WERI-Rb-1 (cell line): ENCODE measurements around the gene HIVEP3.

ENCODE experiments used
- DNase-seq: peaks from one replicate; pipeline ENCODE4 v3.0.0-alpha.2; 2020
- H3K27ac ChIP-seq: fragments of 250-450 bp; sonication (Bioruptor Pico); 2 replicates; pipeline ENCODE4 v1.5.1; 2020; ENCODE audit warnings: mild to moderate bottlenecking, moderate library complexity
- H3K27me3 ChIP-seq: fragments of 250-450 bp; sonication (Bioruptor Pico); 2 replicates; pipeline ENCODE4 v1.5.1; 2021; ENCODE audit warnings: mild to moderate bottlenecking, low read depth, moderate library complexity; ENCODE audit not compliant: insufficient read depth, severe bottlenecking
- H3K36me3 ChIP-seq: fragments of 250-450 bp; sonication (Bioruptor Pico); 2 replicates; pipeline ENCODE4 v1.5.1; 2020; ENCODE audit warnings: mild to moderate bottlenecking, moderate library complexity
- H3K4me3 ChIP-seq: 2 replicates; pipeline ENCODE4 v1.5.1; 2011; ENCODE audit warnings: low read depth, mild to moderate bottlenecking, control low read depth, low read length
- H3K9me3 ChIP-seq: fragments of 250-450 bp; sonication (Bioruptor Pico); 2 replicates; pipeline ENCODE4 v1.5.1; 2021; ENCODE audit warnings: mild to moderate bottlenecking, moderate library complexity; ENCODE audit not compliant: severe bottlenecking
- TF ChIP-seq, protein P1 (sequence below): IDR thresholded peaks from 2 replicates; pipeline ENCODE4 v1.5.1; 2011; ENCODE audit warnings: low read depth, mild to moderate bottlenecking, control low read depth, inconsistent platforms, low read length

The HIVEP3 gene

DNA sequence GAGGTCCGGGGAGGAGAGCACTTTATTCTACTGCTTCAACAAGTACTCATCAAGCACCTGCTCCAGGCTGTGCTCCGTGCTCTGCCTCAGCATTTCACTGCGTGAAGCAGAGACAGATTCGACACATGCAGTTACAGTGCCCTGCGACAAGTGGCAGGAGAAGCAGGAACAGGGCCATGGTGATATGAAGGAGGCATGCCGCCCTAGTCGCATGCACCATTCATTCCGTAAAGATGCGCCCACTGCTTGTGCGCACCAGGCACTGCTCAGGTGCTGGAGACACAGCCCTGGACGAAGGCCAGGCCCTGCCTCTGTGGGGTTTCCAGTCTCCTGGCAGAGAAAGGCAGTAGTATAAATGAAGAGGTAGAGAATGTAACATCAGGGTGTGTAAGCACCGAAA lies 206.6 kb downstream of the HIVEP3 start:
- TF ChIP-seq, protein P1, sequence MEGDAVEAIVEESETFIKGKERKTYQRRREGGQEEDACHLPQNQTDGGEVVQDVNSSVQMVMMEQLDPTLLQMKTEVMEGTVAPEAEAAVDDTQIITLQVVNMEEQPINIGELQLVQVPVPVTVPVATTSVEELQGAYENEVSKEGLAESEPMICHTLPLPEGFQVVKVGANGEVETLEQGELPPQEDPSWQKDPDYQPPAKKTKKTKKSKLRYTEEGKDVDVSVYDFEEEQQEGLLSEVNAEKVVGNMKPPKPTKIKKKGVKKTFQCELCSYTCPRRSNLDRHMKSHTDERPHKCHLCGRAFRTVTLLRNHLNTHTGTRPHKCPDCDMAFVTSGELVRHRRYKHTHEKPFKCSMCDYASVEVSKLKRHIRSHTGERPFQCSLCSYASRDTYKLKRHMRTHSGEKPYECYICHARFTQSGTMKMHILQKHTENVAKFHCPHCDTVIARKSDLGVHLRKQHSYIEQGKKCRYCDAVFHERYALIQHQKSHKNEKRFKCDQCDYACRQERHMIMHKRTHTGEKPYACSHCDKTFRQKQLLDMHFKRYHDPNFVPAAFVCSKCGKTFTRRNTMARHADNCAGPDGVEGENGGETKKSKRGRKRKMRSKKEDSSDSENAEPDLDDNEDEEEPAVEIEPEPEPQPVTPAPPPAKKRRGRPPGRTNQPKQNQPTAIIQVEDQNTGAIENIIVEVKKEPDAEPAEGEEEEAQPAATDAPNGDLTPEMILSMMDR, result no peak
- Histone ChIP-seq H3K27ac (no peak overlapping the region), H3K9me3 (no peaks in the 10 kb centered on the region), H3K27me3 (no peaks in the 10 kb centered on the region), H3K36me3 (no peaks in the 10 kb centered on the region), H3K4me3 (no peak overlapping the region)
- DNase-seq, result no peak

DNA sequence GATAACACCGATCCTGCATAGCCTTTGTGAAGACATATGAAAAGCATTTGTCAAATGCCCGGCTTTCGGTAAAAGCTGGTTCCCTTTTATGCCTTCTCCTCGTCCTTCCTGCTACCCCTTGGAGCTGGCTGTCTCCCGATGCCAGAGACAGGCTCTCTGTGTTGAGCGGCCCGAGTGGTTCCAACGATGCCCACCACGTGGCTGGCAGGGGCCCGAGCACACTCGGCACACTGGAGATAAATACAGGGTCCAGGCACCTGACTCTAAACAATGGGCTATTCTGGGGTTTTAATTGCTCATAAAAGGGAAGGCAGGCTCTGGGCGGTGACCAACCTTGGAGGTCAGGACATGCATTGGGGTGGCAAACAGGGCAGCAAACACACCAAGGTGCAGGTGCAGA lies 207.1 kb downstream of the HIVEP3 start:
- DNase-seq, result no peak
- TF ChIP-seq, protein P1, result no peak
- H3K9me3 ChIP-seq, result no peaks in the 10 kb centered on the region
- H3K4me3 ChIP-seq, result no peak overlapping the region
- no peaks in the 10 kb centered on the region for H3K27me3 ChIP-seq
- no peak overlapping the region for H3K27ac ChIP-seq
- H3K36me3 ChIP-seq, result no peaks in the 10 kb centered on the region

DNA sequence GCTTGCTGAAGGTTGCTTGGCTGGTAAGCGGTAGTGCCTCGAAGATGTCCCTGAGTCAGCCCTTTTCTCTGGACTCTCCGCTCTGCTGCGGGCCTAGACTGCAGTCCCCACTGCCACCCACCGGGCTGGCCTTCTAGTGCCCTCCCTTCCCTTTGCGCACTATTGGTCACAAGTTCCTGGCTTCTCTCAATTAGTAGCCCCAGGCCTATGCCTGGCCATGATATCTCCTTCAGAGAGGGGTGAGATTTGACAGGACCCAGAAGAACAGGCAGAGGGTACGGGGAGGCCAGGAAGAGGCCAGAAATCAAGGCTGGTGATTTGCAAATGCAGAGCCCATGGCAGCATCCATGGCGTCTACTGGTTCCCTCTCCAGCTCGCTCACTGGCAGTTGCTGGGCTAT lies 207.7 kb downstream of the HIVEP3 start:
- no peak overlapping the region for H3K4me3 ChIP-seq
- no peaks in the 10 kb centered on the region for H3K9me3 ChIP-seq
- no peaks in the 10 kb centered on the region for H3K27me3 ChIP-seq
- TF ChIP-seq, protein P1, result no peak
- no peaks in the 10 kb centered on the region for H3K36me3 ChIP-seq
- DNase-seq, result no peak
- H3K27ac ChIP-seq, result no peak overlapping the region

DNA sequence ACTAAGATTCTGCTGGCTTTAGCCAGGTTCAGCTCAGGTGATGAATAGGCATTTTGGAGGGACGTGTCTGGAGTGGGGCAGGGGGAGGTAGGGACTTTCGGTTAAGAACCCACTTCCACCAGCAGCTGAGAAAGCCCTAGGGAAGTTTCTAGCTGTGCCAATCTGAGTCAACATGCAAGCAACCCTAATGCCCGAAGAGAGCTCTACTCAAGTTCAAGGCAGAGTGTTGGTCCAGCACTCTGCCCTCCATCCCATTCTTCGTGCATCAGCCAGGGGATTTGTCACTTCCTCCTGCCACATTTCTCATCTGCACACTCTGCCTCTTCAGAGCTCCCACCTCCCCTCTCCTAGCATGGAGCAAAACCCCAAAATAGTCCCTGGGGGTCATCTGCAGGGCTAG lies 208.8 kb downstream of the HIVEP3 start:
- TF ChIP-seq, protein P1, result no peak

DNA sequence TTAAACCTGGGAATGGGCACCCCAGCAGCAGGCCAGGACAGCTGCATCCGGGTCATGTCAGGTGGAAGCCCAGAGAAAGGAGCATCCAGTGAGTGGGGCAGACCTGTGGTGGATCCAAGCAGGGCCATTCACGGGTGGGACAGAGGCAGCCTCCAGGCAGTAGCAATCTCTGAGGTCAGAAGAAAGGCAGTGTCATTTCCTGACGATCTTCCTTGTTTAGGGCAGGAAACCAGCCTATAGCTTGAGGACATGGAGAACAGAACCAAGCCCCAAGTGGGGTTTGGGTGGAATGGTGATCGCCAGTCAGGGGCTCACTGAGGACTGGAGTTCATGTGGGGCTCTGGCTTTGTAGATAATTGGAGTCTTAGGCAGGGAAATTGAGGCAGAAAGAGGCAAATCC lies 209.4 kb downstream of the HIVEP3 start:
- no peaks in the 10 kb centered on the region for H3K36me3 ChIP-seq
- H3K27me3 ChIP-seq, result no peaks in the 10 kb centered on the region
- H3K27ac ChIP-seq, result no peak overlapping the region
- TF ChIP-seq, protein P1, result no peak
- no peaks in the 10 kb centered on the region for H3K9me3 ChIP-seq
- no peak overlapping the region for H3K4me3 ChIP-seq
- no peak for DNase-seq

More for the DNA sequence above, 208.8 kb downstream of the HIVEP3 start:
- no peaks in the 10 kb centered on the region for H3K9me3 ChIP-seq
- DNase-seq, result no peak
- no peak overlapping the region for H3K4me3 ChIP-seq
- H3K27ac ChIP-seq, result no peak overlapping the region
- H3K27me3 ChIP-seq, result no peaks in the 10 kb centered on the region
- no peaks in the 10 kb centered on the region for H3K36me3 ChIP-seq

DNA sequence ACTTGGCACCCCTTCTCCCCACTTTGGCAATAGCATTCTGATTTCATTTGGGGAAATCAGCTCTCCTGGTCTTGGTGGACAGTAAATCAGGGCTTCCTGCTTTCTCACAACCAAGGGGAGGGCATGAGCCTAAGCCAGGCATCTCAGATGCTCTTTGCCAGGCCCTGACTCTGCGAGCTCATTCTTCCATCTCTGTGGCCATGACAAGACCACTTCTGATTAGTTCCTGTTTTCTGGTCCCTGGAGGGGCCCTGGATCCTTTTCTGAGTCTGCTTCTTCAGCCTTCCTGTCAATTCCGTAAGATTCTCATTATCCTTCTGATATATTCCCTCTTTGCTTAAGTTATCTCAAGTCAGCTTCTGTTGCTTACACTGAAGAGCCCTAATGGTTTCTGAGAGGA lies 210.4 kb downstream of the HIVEP3 start:
- Histone ChIP-seq H3K4me3 (no peak overlapping the region), H3K9me3 (no peaks in the 10 kb centered on the region), H3K36me3 (no peaks in the 10 kb centered on the region), H3K27ac (no peak overlapping the region), H3K27me3 (no peaks in the 10 kb centered on the region)
- TF ChIP-seq, protein P1, result no peak
- DNase-seq, result no peak
